SK-N-MC (cell line): Measurements from ENCODE around the gene CCR4.
"Not testable (repeated sequence)": the region's sequence is repeated elsewhere in the genome, so short reads cannot be mapped to it uniquely, and the experiment has no call there.

Experiments used
- DNase-seq: peaks from one replicate; pipeline ENCODE4 v3.0.0-alpha.2; 2011; ENCODE audit warnings: low read depth, low spot score
- H3K27ac ChIP-seq: fragments of 200-600 bp; sonication (generic); 2 replicates; pipeline ENCODE4 v1.5.1; 2016; ENCODE audit warnings: mixed run types
- H3K36me3 ChIP-seq: fragments of 200-600 bp; sonication (generic); 2 replicates; pipeline ENCODE4 v1.6.1; 2017; ENCODE audit warnings: antibody characterized with exemption, low read length, mixed read lengths; ENCODE audit not compliant: insufficient read depth
- H3K4me3 ChIP-seq: fragments of 200-600 bp; sonication (generic); 2 replicates; pipeline ENCODE4 v1.5.1; 2016
- H3K9ac ChIP-seq: fragments of 200-600 bp; sonication (generic); 2 replicates; pipeline ENCODE4 v1.8.0; 2017; ENCODE audit warnings: mixed run types, mixed read lengths; ENCODE audit not compliant: insufficient read length
- H3K9me3 ChIP-seq: fragments of 200-600 bp; sonication (generic); 2 replicates; pipeline ENCODE4 v1.6.1; 2017; ENCODE audit warnings: low read depth, mild to moderate bottlenecking, antibody characterized with exemption, low read length, moderate library complexity, mixed read lengths
- EZH2 ChIP-seq: fragments of 200-600 bp; sonication (generic); IDR thresholded peaks from one replicate; pipeline ENCODE4 v1.6.1; 2017; ENCODE audit warnings: antibody characterized with exemption
- FOXP2 ChIP-seq: optimal IDR thresholded peaks from 2 replicates; pipeline ENCODE3; 2011; ENCODE audit warnings: mild to moderate bottlenecking, moderate library complexity; ENCODE audit not compliant: insufficient read depth; ENCODE audit errors: extremely low read length, control extremely low read depth
- POLR2AphosphoS5 ChIP-seq: IDR thresholded peaks from 2 replicates; pipeline ENCODE4 v1.6.1; 2012; ENCODE audit warnings: mild to moderate bottlenecking, low read depth, low read length, borderline replicate concordance

The CCR4 gene

GRCh38 chr3:32930161-32930560 is 21.3 kb upstream of the CCR4 start:
- H3K9me3 ChIP-seq: no peaks in the 10 kb centered on the region
- no peaks in the 10 kb centered on the region for H3K36me3 ChIP-seq
- no peak for DNase-seq
- no peak overlapping the region for H3K9ac ChIP-seq
- TF ChIP-seq EZH2 (no peak), POLR2AphosphoS5 (no peak), FOXP2 (no peak)
- H3K27ac ChIP-seq: no peak overlapping the region
- no peak overlapping the region for H3K4me3 ChIP-seq

- not testable (repeated sequence) for H3K9ac ChIP-seq, H3K27ac ChIP-seq, H3K36me3 ChIP-seq, H3K4me3 ChIP-seq, DNase-seq, H3K9me3 ChIP-seq
Measured at GRCh38 chr3:32931273-32931672, 20.2 kb upstream of the CCR4 start.

DNA sequence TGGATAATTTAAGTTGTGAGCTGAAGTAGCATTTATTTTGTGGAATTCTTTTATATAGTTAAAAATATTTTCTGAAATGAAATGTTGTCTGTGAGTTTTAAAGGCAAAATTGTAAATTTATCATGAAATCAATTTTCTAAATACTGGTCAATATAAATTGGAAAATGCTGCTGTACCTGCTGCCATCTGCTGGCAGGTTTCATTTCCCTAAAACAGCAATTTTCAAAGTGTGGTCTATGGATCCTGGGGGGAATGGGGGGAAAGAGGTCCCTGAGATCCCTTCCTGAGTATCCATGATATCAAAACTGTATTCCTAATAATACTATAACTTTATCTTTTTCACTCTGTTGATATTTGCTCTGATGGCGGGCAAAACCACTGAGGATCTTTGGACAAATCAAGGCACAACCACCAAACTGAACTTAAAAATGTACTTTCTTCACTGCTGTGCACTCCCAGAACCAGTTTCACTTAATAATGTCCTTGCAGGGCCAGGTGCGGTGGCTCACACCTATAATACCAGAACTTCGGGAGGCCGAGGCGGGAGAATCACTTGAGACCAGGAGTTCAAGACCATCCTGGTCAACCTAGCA is 17.2 kb upstream of the CCR4 start:
- TF ChIP-seq FOXP2 (no peak), EZH2 (no peak), POLR2AphosphoS5 (no peak)
- Histone ChIP-seq H3K4me3 (no peak overlapping the region), H3K36me3 (no peaks in the 10 kb centered on the region), H3K27ac (no peak overlapping the region), H3K9ac (no peak overlapping the region), H3K9me3 (no peaks in the 10 kb centered on the region)
- DNase-seq: peak; percentile 3

GRCh38 chr3:32937331-32937730 is 14.1 kb upstream of the CCR4 start:
- no peak for DNase-seq
- H3K9ac ChIP-seq: no peak overlapping the region
- TF ChIP-seq POLR2AphosphoS5: no peak
- no peak for TF ChIP-seq EZH2
- no peak for TF ChIP-seq FOXP2
- no peak overlapping the region for H3K27ac ChIP-seq
- H3K36me3 ChIP-seq: no peaks in the 10 kb centered on the region
- H3K9me3 ChIP-seq: no peaks in the 10 kb centered on the region
- H3K4me3 ChIP-seq: no peak overlapping the region

DNA sequence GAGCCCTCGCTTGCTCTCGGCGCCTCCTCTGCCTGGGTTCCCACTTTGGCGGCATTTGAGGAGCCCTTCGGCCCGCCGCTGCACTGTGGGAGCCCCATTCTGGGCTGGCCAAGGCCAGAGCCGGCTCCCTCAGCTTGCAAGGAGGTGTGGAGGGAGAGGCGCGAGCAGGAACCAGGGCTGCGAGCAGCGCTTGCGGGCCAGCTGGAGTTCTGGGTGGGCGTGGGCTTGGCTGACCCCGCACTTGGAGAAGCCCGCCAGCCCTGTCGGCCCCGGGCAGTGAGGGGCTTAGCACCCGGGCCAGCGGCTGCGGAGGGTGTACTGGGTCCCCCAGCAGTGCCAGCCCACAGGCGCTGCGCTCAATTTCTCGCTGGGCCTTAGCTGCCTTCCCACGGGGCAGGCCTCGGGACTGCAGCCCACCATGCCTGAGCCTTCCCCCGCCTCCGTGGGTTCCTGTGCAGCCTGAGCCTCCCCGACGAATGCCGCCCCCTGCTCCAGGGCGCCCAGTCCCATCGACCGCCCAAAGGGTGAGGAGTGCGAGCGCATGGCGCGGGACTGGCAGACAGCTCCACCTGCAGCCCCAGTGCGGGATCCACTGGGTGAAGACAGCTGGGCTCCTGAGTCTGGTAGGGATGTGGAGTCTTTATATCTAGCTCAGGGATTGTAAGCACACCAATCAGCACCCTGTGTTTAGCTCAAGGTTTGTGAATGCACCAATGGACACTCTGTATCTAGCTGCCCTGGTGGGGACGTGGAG is 11.7 kb upstream of the CCR4 start:
- not testable (repeated sequence) for DNase-seq, H3K4me3 ChIP-seq, H3K27ac ChIP-seq, H3K9ac ChIP-seq, H3K9me3 ChIP-seq, H3K36me3 ChIP-seq

- H3K36me3 ChIP-seq: no peaks in the 10 kb centered on the region
- TF ChIP-seq EZH2 (no peak), POLR2AphosphoS5 (no peak)
- no peak overlapping the region for H3K4me3 ChIP-seq
- DNase-seq: no peak
- no peak overlapping the region for H3K27ac ChIP-seq
- no peaks in the 10 kb centered on the region for H3K9me3 ChIP-seq
- H3K9ac ChIP-seq: no peak overlapping the region
Measured at GRCh38 chr3:32940726-32941125, 10.7 kb upstream of the CCR4 start.

DNA sequence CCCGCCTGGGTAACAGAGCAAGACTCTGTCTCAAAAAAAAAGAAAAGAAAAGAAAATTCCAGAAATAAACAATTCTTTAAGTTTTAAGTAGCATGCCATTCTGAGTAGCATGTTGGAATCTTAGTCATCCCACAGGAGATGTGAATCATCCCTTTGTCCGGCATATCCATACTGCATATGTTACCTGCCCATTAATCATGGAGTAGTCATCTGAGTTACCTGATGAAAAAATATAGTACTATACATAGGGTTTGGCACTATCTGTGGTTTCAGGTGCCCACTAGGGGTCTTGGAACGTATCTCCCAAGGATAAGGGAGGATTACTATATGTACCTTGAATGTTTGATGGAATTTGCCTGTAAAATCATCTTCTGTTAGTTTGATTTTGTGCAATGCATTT is 6.3 kb upstream of the CCR4 start:
- Histone ChIP-seq H3K4me3 (no peak overlapping the region), H3K36me3 (no peaks in the 10 kb centered on the region), H3K27ac (no peak overlapping the region), H3K9ac (no peak overlapping the region), H3K9me3 (no peaks in the 10 kb centered on the region)
- no peak for TF ChIP-seq POLR2AphosphoS5
- TF ChIP-seq FOXP2: no peak
- TF ChIP-seq EZH2: no peak
- no peak for DNase-seq

DNA sequence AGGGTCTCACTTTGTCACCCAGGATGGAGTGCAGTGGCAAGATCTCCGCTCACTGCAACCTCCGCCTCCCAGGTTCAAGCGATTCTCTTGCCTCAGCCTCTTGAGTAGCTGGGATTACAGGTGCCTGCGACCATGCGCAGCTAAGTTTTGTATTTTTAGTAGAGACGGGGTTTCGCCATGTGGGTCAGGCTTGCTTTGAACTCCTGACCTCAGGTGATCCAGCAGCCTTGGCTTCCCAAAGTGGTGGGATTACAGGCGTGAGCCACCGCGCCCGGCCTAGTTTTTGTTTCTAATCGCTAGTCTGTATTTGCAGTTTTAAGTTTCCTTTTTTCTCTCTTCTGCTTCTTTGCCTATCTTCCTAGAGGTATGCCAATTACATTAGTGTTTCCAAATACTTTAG is 5.8 kb upstream of the CCR4 start:
- not testable (repeated sequence) for H3K4me3 ChIP-seq, H3K36me3 ChIP-seq, H3K27ac ChIP-seq, DNase-seq, H3K9ac ChIP-seq, H3K9me3 ChIP-seq

DNA sequence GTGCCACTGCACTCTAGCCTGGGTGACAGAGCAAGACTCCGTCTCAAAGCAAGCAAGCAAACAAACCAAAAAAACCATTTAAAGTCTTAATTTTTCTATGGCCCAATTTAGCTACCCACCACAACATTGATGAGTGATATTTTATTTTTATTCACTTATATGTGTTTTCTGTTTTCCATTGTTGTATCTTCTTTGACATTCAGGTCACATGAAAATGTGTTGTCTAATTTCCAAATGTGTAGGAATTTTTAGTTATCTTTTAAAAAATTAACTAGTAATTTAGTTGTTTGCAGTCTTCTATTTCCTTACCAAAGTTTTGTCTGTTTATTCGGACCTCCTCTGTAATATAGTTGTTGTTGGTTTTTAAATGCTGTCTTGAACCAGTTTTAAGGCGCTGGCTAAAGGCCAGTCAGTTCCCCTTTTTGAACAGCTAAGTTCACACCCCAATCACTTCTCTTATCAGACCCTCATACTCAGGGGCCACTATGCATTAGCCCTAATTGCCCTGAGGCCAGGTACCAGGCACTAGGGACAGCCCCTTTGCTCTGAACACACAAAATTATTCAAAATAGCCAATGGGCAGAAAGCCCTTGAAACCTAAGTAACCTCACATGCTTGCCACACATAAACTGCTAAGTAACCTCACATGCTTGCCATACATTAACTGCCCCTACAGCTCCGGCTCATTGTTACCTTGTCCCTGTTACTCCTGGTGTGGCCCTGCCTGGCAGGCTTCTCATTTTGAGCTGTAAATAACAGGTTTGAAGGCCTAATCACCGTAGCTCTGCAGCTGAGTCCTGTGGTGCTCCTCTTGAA is 4.3 kb upstream of the CCR4 start:
- DNase-seq: no peak
- TF ChIP-seq EZH2: no peak
- TF ChIP-seq POLR2AphosphoS5: no peak
- TF ChIP-seq FOXP2: no peak
- no peak overlapping the region for H3K27ac ChIP-seq

More for the DNA sequence above, 4.3 kb upstream of the CCR4 start:
- no peaks in the 10 kb centered on the region for H3K9me3 ChIP-seq
- H3K36me3 ChIP-seq: no peaks in the 10 kb centered on the region
- no peak overlapping the region for H3K9ac ChIP-seq
- H3K4me3 ChIP-seq: no peak overlapping the region
